Ascending aorta (tissue), 2 donors: Measurements from ENCODE around the gene NUMB. TPM values are rescaled to one million over a fixed set of nuclear protein-coding genes. Genes with fewer than 3 reads are reported as not detected.

Experiments used
- DNase-seq, 2 donors: peaks; one replicate each; pipeline ENCODE4 v3.0.0-alpha.2; 2019; ENCODE audit warnings: low spot score in 2 of 2
- H3K27ac ChIP-seq, 2 donors: fragments of 200-600 bp; sonication (generic); one replicate each; pipeline ENCODE4 v1.5.1; 2016 to 2017; ENCODE audit warnings: mild to moderate bottlenecking in 1 of 2
- H3K27me3 ChIP-seq: fragments of 200-600 bp; sonication (generic); one replicate; pipeline ENCODE4 v1.5.1; 2017
- H3K36me3 ChIP-seq, 2 donors: fragments of 200-600 bp; sonication (generic); one replicate each; pipeline ENCODE4 v1.5.1; 2016
- H3K4me1 ChIP-seq, 2 donors: fragments of 200-600 bp; sonication (generic); one replicate each; pipeline ENCODE4 v1.5.1; 2016 to 2017; ENCODE audit warnings: mild to moderate bottlenecking in 1 of 2
- H3K4me3 ChIP-seq, 2 donors: fragments of 200-600 bp; sonication (generic); one replicate each; pipeline ENCODE4 v1.5.1; 2016 to 2017; ENCODE audit warnings: mild to moderate bottlenecking in 1 of 2
- H3K9me3 ChIP-seq, 2 donors: fragments of 200-600 bp; sonication (generic); one replicate each; pipeline ENCODE4 v1.5.1; 2016
- CTCF ChIP-seq, 3 experiments: fragments of 200-600 bp in 2 of 3; fragments of 450-650 bp in 1 of 3; sonication (generic) in 2 of 3; IDR thresholded peaks; one replicate each; pipeline ENCODE4 v1.5.1; 2016 to 2019; ENCODE audit warnings: antibody characterized with exemption in 3 of 3, mild to moderate bottlenecking in 1 of 3, moderate library complexity in 1 of 3
- intact Hi-C: fragments of 100-400 bp; cut with DNase I; formaldehyde crosslinking; loops from one replicate; pipeline ENCODE4 v1.15.1; 2023
- total RNA-seq: library from RNA; depleted of rRNA; stranded (reverse); fragments of >200 nt; gene quantifications from one replicate; pipeline ENCODE4 v1.1.0, GENCODE V29; 2016

NUMB gene
- total RNA-seq, 1 donor from 2014 or later, result 20.1 TPM

- H3K4me1 ChIP-seq, result no peaks in the 10 kb centered on the region
- no peak for TF ChIP-seq CTCF (IDR thresholded peaks at IDR 0.05)
- DNase-seq, result no peak
- intact Hi-C loops, result no loop called here
- no peaks in the 10 kb centered on the region for H3K9me3 ChIP-seq
- H3K4me3 ChIP-seq, result no peak overlapping the region
- peaks cover 0 to 3% of the 10 kb centered on the region in 2 donors for H3K36me3 ChIP-seq
- no peak overlapping the region for H3K27ac ChIP-seq
- no peaks in the 10 kb centered on the region for H3K27me3 ChIP-seq
Measured at GRCh38 chr14:73376585-73376984, 81.8 kb downstream of the NUMB start.

- Histone ChIP-seq H3K4me1 (no peaks in the 10 kb centered on the region), H3K4me3 (no peak overlapping the region), H3K9me3 (no peaks in the 10 kb centered on the region), H3K27me3 (no peaks in the 10 kb centered on the region), H3K27ac (no peak overlapping the region), H3K36me3 (peaks cover 0 to 3% of the 10 kb centered on the region in 2 donors)
- TF ChIP-seq CTCF (IDR thresholded peaks at IDR 0.05), result no peak
- intact Hi-C loops, result no loop called here
- DNase-seq, result no peak
Measured at GRCh38 chr14:73375861-73376260, 82.5 kb downstream of the NUMB start.

GRCh38 chr14:73374218-73374617, 84.1 kb downstream of the NUMB start:
- Histone ChIP-seq H3K27me3 (no peaks in the 10 kb centered on the region), H3K4me3 (no peak overlapping the region), H3K4me1 (no peaks in the 10 kb centered on the region), H3K9me3 (no peaks in the 10 kb centered on the region), H3K36me3 (peaks cover 0 to 3% of the 10 kb centered on the region in 2 donors), H3K27ac (no peak overlapping the region)
- intact Hi-C loops, result no loop called here
- TF ChIP-seq CTCF (IDR thresholded peaks at IDR 0.05), result no peak
- no peak for DNase-seq

GRCh38 chr14:73372529-73372928, 85.8 kb downstream of the NUMB start:
- DNase-seq, result no peak
- Histone ChIP-seq H3K36me3 (peaks cover 0 to 3% of the 10 kb centered on the region in 2 donors), H3K9me3 (no peaks in the 10 kb centered on the region), H3K4me1 (no peaks in the 10 kb centered on the region), H3K27me3 (no peaks in the 10 kb centered on the region), H3K4me3 (no peak overlapping the region), H3K27ac (no peak overlapping the region)
- no peak for TF ChIP-seq CTCF (IDR thresholded peaks at IDR 0.05)
- intact Hi-C loops, result no loop called here

GRCh38 chr14:73370561-73370960, 87.8 kb downstream of the NUMB start:
- DNase-seq, result no peak
- no peak for TF ChIP-seq CTCF (IDR thresholded peaks at IDR 0.05)
- no peaks in the 10 kb centered on the region for H3K36me3 ChIP-seq
- H3K9me3 ChIP-seq, result no peaks in the 10 kb centered on the region
- H3K4me3 ChIP-seq, result no peak overlapping the region
- intact Hi-C loops, result no loop called here
- H3K27me3 ChIP-seq, result no peaks in the 10 kb centered on the region
- no peak overlapping the region for H3K27ac ChIP-seq
- H3K4me1 ChIP-seq, result no peaks in the 10 kb centered on the region

- Histone ChIP-seq H3K4me3 (no peak overlapping the region), H3K4me1 (no peaks in the 10 kb centered on the region), H3K9me3 (no peaks in the 10 kb centered on the region), H3K36me3 (no peaks in the 10 kb centered on the region), H3K27me3 (no peaks in the 10 kb centered on the region), H3K27ac (no peak overlapping the region)
- intact Hi-C loops, result no loop called here
- no peak for TF ChIP-seq CTCF (IDR thresholded peaks at IDR 0.05)
- no peak for DNase-seq
Measured at GRCh38 chr14:73369428-73369827, 88.9 kb downstream of the NUMB start.
